GM18508 (cell line): ENCODE measurements around the gene STAT5A.
"Not testable (repeated sequence)": the region's sequence is repeated elsewhere in the genome, so short reads cannot be mapped to it uniquely, and the experiment has no call there.

Experiments used
- ATAC-seq: cut with Tn5 transposase; IDR thresholded peaks from one replicate; pipeline ENCODE4 v1.9.1; 2021; ENCODE audit warnings: moderate number of reproducible peaks; ENCODE audit not compliant: insufficient read depth, unreplicated experiment

Gene STAT5A

DNA sequence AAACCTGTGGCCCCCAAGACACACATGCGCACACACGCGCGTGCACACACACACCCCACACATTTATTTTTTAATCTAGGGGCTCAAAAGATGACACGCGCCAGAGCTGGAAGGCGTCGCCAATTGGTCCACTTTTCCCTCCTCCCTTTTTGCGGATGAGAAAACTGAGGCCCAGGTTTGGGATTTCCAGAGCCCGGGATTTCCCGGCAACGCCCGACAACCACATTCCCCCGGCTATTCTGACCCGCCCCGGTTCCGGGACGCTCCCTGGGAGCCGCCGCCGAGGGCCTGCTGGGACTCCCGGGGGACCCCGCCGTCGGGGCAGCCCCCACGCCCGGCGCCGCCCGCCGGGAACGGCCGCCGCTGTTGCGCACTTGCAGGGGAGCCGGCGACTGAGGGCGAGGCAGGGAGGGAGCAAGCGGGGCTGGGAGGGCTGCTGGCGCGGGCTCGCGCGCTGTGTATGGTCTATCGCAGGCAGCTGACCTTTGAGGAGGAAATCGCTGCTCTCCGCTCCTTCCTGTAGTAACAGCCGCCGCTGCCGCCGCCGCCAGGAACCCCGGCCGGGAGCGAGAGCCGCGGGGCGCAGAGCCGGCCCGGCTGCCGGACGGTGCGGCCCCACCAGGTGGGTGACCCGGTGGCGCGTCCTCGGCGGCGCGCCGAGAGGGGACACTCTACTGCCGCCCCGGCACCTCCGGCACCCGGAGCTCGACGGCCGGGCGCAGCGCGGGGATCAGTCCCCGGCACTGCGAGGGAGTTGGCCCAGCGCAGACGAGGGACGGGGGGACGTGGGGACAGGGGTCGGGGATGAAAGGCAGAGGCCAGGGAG is at the start of gene STAT5A:
Gene STAT5A (plus strand): TSS at position 522 of the 826 bp plus-strand sequence. CDS start 914 bp downstream, outside the sequence.
- ATAC-seq = no peak

DNA sequence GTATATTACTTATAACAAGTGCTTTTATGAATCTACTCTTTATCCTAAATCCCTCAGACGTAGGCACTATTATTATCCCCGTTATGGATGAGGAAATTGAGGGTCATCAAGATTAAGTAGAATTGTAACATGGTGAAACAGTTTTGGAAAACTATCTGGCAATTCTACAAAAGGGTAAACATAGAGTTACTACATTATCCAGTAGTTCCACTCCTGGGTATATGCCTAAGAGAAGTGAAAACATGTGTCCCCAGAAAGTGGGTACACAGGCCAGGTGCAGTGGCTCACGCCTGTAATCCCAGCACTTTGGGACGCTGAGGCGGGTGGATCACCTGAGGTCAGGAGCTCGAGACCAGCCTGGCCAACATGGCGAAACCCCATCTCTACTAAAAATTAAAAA is 48.7 kb upstream of the STAT5A start:
- ATAC-seq = not testable (repeated sequence)

DNA sequence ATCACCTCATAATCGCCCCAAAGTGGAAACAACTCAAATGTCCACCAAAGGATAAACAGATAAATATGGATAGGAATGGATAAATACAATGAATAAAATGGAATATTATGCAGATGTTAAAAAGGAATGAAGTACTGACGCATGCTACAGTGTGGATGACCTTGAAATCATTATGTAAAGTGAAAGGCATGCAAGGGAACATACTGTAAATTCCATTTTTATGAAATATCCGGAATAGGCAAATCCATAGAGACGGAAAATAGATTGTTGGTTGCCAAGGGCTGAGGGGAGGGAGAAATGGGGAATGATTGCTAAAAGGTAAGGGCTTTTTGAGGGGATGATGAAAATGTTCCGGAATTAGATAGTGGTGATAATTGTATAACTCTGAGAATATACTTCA is 48.1 kb upstream of the STAT5A start:
- ATAC-seq = no peak

DNA sequence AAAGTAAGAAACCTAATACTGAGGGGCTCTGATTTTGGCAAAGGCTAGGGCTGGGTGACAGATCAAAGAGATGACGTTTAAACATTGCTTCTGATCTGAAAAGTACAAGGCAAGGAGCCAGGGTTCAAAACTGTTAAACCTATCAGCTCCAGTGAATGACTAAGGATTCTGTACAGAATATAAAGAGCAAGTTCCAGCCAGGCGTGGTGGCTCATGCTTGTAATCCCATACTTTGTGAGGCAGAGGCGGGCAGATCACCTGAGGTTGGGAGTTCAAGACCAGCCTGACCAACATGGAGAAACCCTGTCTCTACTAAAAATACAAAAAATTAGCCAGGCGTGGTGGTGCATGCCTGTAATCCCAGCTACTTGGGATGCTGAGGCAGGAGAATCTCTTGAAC is 47.4 kb upstream of the STAT5A start:
- ATAC-seq = not testable (repeated sequence)

DNA sequence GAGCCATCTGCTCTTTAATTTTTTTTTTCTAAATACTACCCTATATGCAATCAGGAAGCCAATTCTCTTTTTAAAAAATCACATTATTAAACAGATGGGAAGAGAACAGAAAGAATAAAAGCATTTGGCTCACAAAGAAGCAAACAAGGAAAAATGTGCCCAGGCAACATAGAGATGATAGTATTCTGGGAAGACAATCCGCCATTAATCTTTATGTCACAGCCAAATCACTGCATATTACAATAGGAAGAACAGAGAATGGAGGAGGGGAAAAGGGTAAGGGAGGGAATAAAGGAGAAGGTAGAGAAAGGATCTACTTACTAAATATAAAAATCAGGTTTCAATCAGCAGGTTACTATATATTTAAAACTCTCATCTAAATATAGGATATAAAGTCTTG is 46.4 kb upstream of the STAT5A start:
- no peak for ATAC-seq

DNA sequence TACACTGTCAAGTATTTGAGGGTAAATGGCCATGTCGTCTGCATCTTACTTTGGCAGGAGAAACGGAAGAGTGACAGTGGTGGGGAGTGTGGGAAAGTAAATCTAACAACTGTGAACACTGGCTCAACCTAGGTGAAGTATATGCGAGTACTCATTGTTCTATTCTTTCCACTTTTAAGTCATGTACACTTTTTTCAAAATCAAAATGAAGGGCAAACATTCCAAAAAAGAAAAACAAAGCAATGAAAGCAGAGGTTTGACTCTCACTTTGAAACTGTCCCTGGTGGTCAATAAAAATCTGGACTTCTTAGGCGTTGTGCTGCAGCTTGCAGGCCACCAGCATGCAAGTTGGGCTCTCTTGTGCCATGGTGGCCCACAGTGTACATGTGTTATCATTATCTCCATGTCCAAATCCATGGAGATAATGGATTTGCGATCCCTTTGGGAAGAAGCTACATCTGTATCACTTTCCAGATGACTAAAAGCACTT is 44.8 kb upstream of the STAT5A start:
- ATAC-seq = no peak

DNA sequence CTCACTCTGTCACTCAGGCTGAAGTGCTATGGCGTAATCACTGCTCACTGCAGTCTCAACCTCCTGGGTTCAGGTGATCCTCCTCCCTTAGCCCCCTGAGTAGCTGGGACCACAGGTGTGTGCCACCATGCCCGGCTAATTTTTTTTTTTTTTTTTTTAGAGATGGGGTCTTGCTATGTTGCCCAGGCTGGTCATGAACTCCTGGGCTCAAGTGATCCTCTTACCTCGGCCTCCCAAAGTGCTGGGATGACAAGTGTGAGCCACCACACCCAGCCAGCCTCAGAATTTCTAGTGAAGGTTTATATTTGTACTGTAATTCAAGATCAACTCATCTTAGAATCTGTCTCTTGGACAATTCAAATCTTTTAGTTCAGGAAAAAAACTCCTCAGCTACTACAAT is 44.2 kb upstream of the STAT5A start:
- not testable (repeated sequence) for ATAC-seq

DNA sequence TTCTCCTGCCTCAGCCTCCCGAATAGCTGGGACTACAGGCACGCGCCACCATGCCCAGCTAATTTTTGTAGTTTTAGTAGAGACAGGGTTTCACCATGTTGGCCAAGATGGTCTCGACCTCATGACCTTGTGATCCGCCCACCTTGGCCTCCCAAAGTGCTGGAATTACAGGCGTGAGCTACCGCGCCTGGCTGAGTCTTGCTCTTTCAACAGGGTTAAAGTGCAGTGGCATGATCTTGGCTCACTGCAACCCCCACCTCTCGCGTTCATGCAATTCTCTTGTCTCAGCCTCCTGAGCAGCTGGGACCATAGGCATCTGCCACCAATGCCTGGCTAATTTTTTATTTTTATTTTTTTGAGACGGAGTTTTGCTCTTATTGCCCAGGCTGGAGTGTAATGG is 43.1 kb upstream of the STAT5A start:
- ATAC-seq = not testable (repeated sequence)

DNA sequence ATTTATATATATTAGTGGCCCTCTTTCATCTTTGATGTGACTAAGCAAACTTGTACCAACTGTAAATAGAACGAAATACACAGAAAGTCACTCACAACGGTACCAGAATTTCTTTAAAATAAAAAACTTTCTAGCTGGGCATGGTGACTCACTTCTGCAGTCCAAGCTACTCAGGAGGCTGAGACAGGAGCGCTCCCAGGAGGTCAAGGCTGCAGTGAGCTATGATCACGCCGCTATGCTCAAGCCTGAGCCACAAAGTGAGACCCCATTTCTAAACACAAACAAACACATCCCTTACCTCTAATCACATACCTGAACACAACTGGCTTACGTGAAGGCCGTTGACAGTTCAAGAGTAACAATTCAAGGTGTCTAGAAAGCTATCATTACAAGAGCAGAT is 41.8 kb upstream of the STAT5A start:
- ATAC-seq = no peak

DNA sequence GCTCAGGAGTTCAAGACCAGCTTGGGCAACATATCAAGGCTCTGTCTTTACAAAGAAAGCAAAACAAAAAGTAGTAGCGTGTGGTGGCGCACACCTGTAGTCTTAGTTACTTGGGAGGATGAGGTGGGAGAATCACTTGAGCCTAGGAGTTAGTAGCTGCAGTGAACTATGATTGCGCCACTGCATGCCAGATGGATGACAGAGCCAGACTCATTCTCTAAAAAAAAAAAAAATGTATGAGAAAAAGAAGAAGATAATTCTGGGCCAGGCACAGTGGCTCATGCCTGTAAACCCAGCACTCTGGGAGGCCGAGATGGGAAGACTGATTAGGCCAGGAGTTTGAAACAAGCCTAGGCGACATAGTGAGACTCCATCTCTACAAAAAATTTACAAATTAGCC is 40.6 kb upstream of the STAT5A start:
- no peak for ATAC-seq

DNA sequence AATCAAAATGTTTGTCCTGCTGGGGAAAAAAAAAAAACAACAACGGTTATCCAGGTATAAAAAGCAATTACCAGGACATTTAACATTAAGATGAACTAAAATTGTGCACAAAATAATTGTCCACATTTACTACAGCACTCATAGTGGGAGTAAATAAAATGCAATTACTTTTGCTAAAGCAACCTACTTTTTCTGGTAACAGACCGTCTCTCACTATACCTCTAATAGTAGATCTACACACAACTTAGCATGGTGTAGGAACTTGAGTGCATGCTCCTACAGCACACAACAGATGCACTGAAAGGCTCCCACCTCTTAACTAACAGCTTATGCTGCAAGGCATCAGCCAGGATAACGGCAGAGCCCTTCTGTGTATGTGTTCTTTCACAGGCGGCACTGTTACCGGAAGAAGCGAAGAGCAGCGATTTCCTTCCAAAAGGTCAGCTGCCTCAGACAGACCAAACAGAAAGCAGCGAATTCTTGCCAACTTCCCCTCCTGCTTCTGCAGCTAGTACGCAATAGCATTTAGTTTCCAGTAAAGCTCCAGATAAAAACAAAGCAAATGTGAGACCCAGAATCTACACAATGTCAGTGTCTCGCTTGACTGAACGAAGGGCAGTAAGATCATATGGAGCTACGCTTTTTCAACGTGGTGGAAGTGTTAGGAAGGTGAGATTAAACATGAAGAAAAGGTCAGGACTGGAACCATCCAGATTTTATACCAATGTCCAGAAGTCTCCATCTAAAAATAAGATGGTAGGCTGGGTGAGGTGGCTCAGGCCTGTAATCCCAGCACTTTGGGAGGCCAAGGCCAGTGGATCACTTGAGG is 39.7 kb upstream of the STAT5A start:
- no peak for ATAC-seq

DNA sequence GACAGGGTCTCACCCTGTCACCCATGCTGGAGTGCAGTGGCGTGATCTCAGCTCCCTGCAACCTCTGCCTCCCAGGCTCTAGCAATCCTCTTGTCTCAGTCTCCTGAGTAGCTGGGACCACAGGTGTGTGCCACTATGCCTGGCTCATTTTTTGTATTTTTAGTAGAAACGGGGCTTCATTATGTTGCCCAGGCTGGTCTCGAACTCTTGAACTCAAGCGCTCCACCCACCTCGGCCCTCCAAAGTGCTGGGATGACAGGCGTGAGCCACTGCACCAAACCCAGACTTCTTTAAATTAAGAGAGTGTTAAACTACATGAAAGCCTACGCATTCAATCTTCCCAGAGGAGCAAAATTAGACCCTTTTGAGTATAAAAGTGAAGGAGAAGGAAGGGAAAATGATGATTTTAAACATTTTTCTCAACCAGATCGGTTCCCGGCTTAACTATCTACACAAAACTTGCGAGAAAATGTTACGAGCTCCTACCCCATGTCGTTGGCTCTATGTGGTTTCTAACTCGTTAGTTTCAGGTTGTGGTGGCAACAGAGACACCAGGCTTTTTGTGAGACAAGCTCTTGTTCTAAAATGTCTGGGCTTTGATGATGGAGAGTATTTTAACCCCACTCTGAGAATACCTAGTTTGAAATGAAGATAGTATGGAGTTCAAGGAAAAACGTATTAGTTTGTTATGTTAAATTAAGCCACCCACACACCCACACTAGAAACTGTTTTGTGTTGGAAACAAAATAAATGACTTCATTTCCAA is 38.4 kb upstream of the STAT5A start:
- ATAC-seq = no peak

DNA sequence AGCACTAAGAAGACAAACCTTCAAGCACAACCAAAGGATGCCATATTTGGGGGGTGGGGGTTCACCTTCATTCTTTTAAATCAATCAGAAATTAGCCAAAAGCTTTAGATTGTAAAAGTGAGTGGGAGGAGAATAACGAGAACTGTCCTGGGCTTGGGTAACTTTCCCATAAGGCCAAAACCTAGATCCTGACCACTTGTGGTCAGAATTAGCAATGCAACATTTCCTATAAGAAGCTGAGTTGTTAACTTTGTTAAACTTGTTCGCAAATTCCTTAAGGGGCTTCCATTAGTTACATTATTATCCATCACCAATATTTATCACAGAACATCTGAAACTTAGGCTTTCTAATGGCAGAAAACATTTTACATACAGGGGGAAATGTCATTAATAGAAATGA is 37.2 kb upstream of the STAT5A start:
- ATAC-seq = no peak

DNA sequence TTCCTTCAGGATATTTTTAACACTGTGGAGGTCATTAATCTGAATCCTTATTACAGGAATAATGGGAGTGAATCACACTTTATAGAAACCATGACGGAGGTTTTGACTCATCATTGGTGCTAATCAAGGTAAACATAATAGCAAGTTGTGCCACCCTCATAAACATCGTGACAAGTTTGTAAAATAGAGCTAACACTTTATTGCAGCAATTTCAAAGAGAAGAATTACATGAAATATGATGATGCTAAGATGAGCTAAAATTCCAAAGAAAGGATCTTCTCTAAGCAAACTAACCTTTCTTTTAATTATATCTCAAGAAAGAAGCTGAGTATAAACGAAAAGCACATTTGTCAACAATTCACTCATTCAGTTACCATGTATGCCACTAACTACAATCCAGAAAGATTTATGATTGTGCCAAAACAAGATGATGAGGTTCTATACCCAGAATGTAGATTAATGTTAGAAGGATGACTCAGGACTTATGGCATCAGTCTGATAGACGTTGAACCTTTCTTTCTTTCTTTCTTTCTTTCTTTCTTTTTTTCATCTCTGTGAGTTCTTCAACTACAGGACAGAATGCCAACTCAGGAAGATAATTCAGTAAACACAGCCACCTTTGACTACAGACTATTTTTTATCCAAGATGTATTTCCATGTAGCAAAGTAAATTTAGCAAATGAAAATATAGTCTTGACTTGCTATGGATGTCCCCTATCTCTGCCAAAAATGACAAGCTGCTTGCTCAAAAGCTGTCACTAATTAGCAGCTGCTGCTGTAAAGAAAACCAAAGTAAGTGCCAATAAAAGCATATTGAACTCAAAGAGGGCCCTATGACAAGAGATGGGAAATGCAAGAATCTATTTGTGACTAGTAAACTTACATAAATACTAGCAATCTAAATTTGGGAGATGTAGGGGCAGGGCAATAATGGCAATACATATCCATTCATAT is 35.4 kb upstream of the STAT5A start:
- ATAC-seq = no peak

DNA sequence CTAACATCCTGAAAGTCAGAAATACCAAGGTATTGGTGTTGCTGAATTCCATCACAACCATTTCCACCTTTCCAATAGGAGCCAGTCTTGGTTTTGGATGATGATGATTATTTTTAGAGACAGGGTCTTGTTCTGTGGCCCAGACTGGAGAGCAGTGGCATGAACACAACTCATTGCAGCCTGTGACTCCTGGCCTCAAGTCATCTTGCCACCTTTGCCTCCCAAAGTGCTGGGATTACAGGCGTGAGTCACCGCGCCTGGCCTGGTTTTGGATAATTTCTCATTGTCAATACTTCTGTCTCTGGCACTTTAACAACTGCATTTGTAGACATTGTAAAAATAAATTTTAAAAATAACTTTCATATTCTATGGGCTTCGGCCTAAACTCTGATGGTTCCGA is 34.7 kb upstream of the STAT5A start:
- ATAC-seq = no peak

DNA sequence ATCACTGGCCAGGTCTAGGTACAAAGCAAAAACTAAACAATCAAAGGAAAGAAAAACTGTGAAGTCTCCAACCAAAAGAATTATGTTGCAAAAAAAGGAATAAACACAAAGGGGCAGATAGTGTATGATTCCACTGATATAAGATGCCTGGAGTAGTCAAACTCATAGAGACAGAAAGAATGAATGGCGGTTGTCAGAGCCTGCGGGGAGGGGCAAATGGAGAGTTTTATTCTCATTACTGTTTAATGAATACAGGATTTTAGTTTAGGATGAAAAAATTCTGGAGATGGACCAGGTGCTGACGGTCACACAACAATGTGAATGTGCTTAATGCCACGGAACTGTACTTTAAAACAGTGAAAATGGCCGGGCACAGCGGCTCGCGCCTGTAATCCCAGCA is 32.9 kb upstream of the STAT5A start:
- no peak for ATAC-seq

DNA sequence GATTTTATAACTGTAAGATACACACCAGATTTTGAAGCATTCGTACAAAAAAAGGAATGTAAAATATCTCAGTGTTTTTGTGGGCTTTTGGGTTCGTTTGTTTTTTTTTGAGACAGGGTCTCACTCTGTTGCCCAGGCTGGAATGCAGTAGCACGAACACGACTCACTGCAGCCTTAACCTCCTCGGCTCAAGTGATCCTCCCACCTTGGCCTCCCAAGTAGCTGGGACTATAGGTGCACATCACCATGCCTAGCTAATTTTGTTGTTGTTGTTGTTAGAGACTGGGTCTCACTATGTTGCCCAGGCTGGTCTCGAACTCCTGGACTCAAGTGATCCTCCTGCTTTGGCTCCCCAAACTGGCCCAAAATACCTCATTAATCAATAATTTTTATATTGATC is 28.0 kb upstream of the STAT5A start:
- no peak for ATAC-seq

DNA sequence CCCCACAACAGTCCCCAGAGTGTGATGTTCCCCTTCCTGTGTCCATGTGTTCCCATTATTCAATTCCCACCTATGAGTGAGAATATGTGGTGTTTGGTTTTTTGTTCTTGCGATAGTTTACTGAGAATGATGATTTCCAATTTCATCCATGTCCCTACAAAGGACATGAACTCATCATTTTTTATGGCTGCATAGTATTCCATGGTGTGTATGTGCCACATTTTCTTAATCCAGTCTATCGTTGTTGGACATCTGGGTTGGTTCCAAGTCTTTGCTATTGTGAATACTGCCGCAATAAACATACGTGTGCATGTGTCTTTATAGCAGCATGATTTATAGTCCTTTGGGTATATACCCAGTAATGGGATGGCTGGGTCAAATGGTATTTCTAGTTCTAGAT is 23.9 kb upstream of the STAT5A start:
- ATAC-seq = not testable (repeated sequence)

DNA sequence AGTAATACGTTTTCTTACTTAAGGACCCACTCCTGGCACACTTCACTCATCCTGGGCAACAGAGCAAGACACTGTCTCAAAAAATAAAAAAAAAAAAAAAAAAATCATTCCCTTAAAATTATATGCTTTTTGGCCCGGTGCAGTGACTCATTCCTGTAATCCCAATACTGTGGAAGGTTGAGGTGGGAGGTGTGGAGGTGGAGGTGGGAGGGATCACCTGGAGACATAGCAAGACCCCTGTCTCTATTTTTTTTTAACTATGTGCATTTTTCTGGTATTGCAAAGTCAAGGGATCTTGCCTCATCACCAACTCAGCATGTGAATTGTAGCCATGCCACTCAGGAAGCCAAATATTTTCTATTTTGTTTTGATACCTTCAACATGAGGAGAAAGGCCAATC is 21.8 kb upstream of the STAT5A start:
- ATAC-seq = no peak
